Glomerular visceral epithelial cell (primary cell): ENCODE data around the gene RNASE8.
"Not testable (repeated sequence)": the region's sequence is repeated elsewhere in the genome, so short reads cannot be mapped to it uniquely, and the experiment has no call there.

ENCODE experiments used
- DNase-seq: peaks from one replicate; pipeline ENCODE4 v3.0.0-alpha.2; 2016; ENCODE audit errors: extremely low spot score

Gene RNASE8

GRCh38 chr14:21057803-21058675, at the start of gene RNASE8:
Gene RNASE8 (plus strand): TSS chr14:21057822. CDS start chr14:21057893, 71 bp downstream.
- DNase-seq, result peak; percentile 67

- not testable (repeated sequence) for DNase-seq
Observed at GRCh38 chr14:21009721-21010120, 47.9 kb upstream of the RNASE8 start.

GRCh38 chr14:21011136-21011535, 46.5 kb upstream of the RNASE8 start:
- no peak for DNase-seq

- DNase-seq, result peak; percentile 84
Observed at GRCh38 chr14:21014761-21015190, 42.8 kb upstream of the RNASE8 start.

- no peak for DNase-seq
Observed at GRCh38 chr14:21015312-21015711, 42.3 kb upstream of the RNASE8 start.

GRCh38 chr14:21016413-21017190, 41.0 kb upstream of the RNASE8 start:
- no peak for DNase-seq

GRCh38 chr14:21017528-21018245, 39.9 kb upstream of the RNASE8 start:
- DNase-seq, result no peak

- no peak for DNase-seq
Observed at GRCh38 chr14:21018286-21018685, 39.3 kb upstream of the RNASE8 start.

- DNase-seq, result no peak
Observed at GRCh38 chr14:21018781-21019180, 38.8 kb upstream of the RNASE8 start.

GRCh38 chr14:21019366-21019765, 38.3 kb upstream of the RNASE8 start:
- no peak for DNase-seq

- no peak for DNase-seq
Observed at GRCh38 chr14:21020977-21021545, 36.6 kb upstream of the RNASE8 start.

GRCh38 chr14:21022686-21023085, 34.9 kb upstream of the RNASE8 start:
- no peak for DNase-seq

- no peak for DNase-seq
Observed at GRCh38 chr14:21023174-21023573, 34.4 kb upstream of the RNASE8 start.

GRCh38 chr14:21023817-21024584, 33.6 kb upstream of the RNASE8 start:
- DNase-seq, result no peak

- peak; percentile 62 for DNase-seq
Observed at GRCh38 chr14:21024585-21025370, 32.8 kb upstream of the RNASE8 start, which contains the start of gene NDRG2. Gene NDRG2 (minus strand): TSS chr14:21025061. CDS start chr14:21023315, 1,746 bp downstream.

- no peak for DNase-seq
Observed at GRCh38 chr14:21025371-21026273, 32.0 kb upstream of the RNASE8 start.

GRCh38 chr14:21026274-21026987, 31.2 kb upstream of the RNASE8 start:
- DNase-seq, result no peak

- DNase-seq, result no peak
Observed at GRCh38 chr14:21026988-21027315, 30.7 kb upstream of the RNASE8 start.
